ENCODE data around the gene PDE11A.

DNA sequence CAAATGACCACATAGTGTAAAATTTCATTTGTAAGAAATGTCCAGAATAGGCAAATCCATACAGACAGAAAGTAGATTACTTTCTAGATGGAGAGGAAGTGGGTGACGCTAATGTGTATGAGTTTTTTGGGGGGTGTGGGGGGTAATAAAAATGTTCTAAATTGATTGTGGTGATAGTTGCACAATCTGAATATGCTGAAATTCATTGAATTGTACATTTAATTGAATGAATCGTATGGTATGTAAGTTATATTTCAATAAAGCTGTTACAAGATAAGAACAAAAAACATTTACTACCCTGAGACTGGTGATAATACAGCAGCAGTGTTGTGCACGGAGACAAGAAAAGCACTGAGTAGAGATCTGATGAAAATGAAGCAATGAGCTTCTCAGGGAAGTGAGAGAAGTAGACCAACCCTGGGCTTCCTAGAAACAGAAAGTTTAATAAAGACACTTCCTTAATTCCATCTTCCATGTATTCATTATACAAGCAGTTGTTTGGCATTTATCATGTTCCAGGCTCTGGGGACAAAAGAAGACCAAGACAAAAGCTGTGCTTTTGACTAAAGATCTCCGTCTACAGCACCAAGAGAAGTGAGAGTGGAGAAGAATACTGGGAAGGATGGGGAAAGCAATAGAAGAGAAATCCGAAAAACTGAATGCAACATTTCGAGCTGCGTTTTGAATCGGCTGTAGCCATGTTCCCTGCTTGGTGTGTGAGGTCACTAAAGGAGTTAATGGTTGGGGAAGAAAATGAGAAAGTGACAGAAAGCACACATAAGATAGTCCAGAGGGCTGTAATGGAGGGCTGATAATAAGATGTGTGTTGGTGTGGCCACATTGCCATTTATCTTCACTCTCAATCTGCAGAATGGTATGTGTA, 1.8 kb upstream of the PDE11A start:
- TF ChIP-seq POLR2A (IDR thresholded peaks at IDR 0.05; ENCODE audit: low read length) (no peak), GATA1 (IDR thresholded peaks at IDR 0.05; ENCODE audit: low read depth, low read length) (no peak)
